Stimulated activated CD8-positive, alpha-beta memory T cell treated with anti-CD3 and anti-CD28 coated beads, Interleukin-4, amount 100 ng/mL, for 24 hours (primary cell): ENCODE measurements around the gene CCL13.
A peak's percentile ranks its signal among the peaks of the same experiment; 100 is the strongest.
"Not testable (repeated sequence)": the region's sequence is repeated elsewhere in the genome, so short reads cannot be mapped to it uniquely, and the experiment has no call there.

Experiments used
- DNase-seq: peaks from one replicate; pipeline ENCODE4 v3.0.0-alpha.2; 2020; ENCODE audit warnings: low read depth

CCL13 gene

DNA sequence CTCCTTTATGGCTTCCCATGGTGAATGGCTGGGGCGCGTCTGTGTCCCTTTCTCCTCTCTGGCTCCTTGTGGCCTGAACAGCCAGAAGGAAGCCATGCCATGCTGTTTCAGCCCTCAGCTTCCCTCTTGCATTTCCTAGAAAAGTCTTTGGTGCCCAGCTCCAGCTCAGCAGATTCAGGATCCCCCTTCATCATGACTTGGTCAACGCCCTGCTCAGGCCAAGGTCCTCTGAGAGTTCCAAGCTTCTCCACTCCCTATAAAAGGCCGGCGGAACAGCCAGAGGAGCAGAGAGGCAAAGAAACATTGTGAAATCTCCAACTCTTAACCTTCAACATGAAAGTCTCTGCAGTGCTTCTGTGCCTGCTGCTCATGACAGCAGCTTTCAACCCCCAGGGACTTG lies at the start of gene CCL13:
TSS of gene CCL13 (plus strand) at position 287 of the 400 bp plus-strand sequence. CDS start at position 334, 47 bp downstream.
- no peak for DNase-seq

DNA sequence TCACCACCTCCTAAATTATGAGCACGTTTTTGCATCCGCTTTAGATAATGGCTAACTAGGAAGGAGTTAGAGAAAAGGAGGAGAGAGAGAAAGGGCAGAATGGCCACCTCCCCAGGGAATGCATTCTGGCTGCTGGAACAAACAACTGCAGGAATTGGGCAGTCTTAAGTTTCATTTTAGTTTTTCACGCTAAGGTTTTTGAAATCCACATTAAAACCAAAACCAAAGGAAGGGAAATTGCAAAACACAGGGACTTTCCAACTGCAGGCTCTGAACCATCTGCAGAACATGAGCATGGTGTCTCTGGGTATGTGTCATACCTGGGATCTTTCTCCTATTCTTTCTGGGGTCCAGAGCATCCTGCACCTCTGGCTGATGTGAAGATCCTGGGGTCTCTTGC lies 49.2 kb upstream of the CCL13 start:
- no peak for DNase-seq

DNA sequence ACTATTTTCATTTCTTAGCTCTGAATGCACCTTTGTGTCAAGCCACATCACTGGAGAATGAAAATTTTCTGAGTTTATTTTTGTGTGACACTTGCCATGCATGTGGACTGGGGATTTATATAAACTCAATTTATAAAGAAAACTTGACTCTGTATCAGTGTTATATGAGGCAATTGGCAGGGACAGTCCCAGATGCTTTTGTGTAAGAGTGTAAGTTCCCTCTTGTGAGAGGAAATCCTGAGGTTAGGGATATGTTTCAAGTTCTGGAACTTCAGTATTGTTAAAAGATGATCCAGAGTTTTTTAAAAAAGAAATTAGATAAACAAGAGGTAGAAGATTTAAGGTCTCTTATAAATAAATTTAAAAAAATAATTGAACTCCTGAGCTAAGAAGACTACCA lies 47.9 kb upstream of the CCL13 start:
- no peak for DNase-seq

DNA sequence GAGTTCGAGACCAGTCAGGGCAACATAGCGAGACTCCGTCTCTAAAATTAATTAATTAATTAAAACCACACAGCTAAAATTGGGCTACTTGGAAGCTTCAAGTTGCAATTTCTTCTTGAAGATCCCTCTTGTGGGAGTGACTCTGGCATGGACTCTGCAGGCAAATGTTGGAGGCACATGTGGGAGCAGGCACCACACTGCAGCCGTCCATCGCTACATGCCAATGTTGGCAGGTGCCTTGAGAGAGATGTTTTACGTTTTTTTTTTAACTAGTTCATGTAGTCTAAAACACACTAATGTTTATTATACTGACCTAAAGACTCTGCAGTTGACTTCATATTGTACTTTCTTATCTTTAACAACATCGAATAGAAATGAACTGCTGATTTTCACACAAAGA lies 45.0 kb upstream of the CCL13 start:
- no peak for DNase-seq

DNA sequence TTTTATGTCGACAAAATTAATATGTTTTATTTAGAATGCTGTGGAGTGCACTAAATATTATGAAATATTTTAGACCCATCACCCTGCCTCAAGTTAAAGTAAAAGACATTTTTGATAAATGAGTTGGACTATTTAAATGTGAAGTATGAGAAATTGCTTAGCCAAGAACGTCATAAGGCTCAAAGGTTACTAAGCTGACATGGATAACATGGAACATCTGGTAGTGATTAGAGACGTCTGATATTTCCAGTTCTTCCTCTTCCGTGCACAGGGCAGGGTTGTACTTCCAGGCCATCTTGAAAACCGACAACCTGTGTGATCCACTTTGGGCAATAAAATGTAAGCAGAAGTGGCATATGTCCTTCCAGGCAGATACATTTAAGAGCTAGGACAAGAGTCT lies 44.2 kb upstream of the CCL13 start:
- DNase-seq: no peak

DNA sequence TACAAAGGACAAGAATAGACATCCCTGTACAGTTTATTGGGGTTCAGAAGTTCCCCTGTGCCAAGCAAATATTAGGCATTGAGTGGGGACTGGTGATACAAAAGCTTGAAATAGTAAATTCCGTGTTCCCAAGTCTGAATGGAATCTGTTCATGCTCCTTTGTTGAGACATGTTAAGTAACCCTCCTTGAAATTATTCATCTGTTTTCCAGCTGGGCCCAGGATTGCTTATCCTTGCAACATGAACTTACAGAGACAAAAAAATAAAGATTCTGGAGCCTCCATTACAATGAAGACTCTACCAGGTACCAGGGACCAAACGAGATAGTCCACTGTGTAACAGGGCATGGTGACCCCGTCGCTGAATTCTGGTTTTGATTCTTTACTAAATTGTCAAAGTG lies 43.1 kb upstream of the CCL13 start:
- DNase-seq: no peak

DNA sequence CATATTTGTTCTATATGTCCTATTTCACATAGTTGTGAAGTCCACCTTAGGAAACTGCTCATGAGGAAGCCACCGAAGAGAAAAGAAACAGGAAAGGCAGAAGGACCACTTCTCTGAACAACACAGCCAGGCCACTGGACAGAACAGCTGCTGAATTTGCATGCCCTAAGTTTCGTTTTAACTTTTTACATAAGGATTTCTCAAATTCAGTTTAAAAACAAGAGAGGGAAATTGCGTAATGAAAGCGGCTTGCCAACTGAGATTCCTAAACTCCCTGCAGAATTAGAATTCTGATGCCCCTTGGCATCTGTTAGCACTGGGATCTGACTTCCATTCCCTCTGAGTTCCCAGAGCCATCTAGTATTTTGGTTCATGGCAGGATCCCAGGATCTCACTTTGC lies 42.0 kb upstream of the CCL13 start:
- DNase-seq: no peak

DNA sequence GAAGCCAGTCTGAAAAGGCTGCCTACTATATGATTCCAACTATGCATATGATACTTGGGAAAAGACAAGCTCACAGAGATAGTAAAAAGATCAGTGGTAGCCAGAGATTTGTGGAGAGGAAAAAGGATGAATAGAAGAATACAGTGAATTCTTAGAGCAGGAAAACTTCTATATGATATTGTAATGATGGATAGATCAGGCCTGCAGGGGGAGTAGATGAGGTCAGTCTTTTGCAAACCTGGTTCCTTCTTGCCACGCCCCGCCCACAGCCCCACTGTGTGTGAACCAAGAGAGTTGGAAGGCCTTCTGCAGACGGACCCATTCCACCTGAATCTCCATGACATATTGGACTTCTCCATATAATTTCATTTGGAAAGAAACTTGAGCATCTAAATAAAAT lies 37.8 kb upstream of the CCL13 start:
- DNase-seq: peak; percentile 9

DNA sequence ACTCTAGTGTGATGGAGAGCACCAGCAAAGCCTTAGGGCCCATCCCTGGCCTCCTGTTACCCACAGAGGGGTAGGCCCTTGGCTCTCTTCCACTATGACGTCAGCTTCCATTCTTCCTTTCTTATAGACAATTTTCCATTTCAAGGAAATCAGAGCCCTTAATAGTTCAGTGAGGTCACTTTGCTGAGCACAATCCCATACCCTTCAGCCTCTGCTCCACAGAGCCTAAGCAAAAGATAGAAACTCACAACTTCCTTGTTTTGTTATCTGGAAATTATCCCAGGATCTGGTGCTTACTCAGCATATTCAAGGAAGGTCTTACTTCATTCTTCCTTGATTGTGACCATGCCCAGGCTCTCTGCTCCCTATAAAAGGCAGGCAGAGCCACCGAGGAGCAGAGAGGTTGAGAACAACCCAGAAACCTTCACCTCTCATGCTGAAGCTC lies 37.2 kb upstream of the CCL13 start, which contains the start of gene CCL8:
TSS of gene CCL8 (plus strand) at position 397 of the 445 bp plus-strand sequence. CDS start 67 bp downstream, outside the sequence.
- DNase-seq: no peak

DNA sequence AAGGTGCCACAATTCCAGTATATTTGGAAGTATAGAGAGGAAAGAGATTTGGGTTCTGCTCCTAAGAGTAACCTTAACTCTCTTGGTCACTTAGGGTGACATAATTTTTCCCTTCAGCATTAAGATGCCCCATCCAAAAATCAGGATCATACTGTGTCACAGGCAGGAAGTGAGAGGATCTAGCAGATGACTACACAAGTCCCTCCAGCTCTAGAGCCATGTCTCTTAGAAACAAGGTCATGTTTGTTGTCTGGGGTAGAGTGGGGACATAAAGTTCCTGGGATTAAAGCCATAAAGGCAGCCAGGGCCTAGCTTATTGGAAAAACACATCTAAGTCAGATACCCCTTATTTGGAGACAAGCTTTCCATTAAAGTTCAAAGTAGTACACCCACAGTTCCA lies 34.3 kb upstream of the CCL13 start:
- DNase-seq: no peak

DNA sequence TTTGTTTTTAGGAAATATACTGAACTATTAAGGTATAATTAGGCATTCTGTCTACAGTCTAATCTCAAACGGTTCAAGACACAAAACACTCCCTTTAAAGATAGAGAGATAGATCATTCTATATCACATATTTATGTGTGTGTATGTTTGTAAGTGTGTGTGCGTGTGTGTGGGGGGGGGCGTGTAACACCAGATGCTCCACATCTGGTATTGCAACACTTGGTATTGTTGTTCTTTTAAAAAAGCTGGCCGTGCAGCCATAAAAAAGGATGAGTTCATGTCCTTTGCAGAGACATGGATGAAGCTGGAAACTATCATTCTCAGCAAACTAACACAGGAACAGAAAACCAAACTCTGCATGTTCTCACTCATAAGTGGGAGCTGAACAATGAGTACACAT lies 28.7 kb upstream of the CCL13 start:
- DNase-seq: not testable (repeated sequence)

DNA sequence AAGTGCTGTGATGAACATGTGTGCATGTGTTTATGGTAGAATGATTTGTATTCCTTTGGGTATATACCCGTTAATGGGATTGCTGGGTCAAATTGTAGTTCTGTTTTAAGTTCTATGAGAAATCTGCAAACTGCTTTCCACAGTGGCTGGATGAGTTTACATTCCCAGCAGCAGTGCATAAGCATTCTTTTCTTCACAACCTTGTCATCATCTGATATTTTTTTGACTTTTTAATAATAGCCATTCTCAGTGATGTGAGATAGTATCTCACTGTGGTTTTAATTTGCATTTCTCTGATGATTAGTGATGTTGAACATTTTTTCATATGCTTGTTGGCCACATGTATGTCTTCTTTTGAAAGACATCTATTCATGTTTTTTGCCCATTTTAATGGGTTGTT lies 18.6 kb upstream of the CCL13 start:
- DNase-seq: no peak

DNA sequence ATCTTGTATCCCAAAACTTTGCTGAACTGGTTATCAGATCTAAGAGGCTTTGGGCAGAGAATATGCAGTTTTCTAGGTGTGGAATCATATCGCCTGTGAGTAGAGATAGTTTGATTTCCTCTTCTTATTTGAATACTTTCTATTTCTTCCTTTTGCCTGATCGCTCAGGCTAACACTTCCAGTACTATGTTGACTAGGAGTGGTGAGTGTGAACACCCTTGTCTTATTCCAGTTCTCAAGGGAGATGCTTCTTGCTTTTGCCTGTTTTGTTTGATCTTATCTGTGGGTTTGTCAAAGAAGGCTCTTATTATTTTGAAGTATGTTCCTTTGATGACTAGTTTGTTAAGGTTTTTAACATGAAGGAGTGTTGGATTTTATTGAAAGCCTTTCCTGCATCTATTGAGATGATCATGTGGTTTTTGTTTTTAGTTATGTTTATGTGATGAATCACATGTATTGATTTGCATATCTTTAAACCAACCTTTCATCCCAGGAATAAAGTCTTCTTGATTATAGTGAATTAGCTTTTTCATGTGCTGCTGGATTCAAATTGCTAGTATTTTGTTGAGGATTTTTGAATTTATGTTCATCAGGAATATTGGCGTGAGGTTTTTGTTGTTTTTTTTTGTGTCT lies 17.0 kb upstream of the CCL13 start:
- no peak for DNase-seq

DNA sequence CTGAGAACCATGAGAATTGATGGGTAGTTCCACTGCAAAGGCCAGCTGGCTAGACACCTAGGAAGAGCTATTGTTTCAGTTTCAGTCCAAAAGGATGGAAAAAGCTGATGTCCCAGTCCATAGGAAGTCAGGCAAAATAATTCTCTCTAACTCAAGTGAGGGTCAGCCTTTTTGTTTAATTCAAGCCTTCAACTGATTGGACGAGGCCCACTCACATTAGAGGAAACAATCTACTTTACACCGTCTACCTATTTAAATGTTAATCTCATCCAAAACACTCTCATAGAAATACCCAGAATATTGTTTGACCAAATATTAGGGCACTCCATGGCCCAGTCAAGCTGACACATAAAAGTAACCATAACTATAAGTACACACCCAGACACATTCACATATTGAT lies 14.4 kb upstream of the CCL13 start:
- no peak for DNase-seq

DNA sequence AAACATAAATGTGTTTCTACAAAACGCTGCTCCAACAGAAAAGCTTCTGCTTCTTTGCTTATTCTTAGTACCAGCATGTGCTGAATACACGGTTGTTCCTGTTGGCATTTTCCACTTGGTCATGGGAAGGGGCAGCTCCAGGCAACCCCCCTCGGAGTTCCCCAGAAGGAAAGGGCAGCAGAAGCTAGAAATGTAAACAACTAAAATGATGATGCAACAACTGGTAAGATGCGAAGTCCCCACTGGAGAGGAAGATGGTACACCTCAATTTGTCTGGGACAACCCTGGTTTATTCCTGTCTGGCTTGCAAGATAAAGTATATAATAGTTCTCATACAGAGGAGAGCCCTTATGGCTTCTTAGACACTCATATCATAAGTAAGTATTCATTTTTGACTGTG lies 9.2 kb upstream of the CCL13 start:
- DNase-seq: no peak

DNA sequence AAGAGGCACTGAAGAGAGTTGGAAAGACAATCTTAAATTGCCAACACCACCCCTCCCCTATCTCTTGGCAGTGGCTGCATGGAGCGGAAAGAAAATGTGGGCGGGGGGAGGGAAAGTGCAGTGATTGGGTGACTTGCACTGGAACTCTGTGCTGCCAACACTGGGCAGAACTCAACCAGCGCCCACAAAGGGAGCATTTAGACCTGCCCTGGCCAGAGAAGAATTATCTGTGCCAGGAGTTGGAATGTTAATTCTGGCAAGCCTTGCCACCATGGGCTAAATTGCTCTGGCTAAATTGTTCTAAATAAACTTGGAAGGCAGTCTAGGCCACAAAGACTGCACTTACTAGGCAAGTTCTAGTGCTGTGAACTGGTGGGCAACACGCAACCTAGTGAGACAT lies 6.5 kb upstream of the CCL13 start:
- no peak for DNase-seq

DNA sequence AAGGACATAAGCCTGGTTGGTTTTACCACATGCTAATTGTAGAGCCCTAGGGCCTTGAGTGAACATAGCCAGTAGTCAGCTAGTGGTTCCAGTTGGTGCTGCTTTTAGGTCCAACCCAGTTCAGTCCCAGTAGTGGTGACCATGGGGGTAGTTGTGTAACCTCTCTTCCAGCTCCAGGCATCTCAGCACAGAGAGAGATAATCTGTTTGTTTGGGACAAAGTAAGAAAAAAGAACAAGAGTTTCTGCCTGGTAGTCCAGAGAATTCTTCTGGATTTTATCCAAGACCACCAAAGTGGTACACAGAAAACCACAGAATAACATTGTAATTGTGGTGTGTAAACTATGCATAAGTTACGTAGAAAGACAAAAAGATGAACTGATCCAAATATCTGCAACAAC lies 5.2 kb upstream of the CCL13 start:
- DNase-seq: no peak

DNA sequence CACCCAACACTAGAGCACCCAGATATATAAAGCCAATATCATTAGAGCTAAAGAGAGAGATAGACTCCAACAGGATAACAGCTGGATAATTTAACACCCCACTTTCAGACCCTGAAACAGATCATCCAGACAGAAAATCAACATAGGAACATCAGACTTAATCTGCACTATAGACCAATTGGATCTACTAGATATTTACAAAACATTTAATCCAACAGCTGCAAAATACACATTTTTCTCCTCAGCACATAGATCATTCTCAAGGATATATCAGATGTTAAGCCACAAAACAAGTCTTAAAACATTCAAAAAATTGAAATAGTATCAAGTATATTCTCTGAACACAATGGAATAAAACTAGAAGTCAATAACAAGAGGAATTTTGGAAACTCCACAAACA lies 4.1 kb upstream of the CCL13 start:
- DNase-seq: no peak

DNA sequence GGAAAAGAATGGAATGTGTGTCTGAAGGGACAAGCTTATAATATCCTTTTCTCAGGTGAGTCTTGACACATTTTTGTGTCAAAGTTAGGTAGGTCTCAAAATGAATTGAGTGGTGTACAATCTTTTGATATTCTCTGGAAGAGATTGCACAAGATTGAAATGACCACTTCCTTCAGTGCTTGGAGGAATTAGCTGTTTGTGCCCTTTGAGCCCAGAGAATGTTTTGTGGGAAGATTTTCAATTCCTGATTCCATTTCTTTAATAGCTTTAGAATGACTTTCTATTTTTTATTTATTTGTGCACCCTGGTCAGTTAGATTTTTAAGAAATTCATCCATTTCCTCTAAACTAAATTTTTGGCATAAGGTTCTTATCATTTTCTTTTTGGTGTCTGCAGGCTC lies 1.6 kb upstream of the CCL13 start:
- DNase-seq: no peak

DNA sequence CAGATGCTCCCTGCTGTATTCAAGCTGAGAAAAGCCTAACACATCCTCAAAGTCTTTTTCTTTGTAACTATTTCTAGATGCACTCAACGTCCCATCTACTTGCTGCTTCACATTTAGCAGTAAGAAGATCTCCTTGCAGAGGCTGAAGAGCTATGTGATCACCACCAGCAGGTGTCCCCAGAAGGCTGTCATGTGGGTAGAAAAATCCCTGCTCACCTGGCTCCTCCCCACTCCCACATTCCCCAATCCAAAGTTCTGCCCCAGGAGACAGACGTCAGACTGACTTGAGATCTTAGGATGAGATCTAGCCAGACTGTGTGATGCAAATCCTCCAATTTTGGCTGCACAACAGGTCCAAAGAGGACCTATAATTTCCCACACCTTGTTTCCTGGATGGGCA lies 1.1 kb downstream of the CCL13 start:
- DNase-seq: no peak

DNA sequence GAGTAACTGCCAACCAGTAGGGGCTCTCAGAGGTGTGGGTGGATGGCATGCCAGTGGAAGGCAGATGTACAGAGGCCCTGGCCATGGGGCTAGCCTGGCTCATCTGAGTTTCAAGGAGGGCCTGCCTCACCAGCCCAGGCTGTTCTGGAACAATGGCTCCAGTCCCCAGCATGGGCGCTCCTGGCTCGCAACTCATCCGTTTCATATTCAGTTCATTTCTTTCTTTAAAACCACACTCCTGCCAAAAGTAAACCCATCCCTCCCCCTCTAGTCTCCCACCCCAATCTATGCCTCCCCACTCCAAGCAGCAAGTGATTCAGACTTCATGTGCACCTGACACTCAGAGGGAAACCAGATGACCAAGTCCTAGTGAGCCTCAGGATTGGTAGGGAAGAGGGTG lies 2.4 kb downstream of the CCL13 start:
- no peak for DNase-seq

DNA sequence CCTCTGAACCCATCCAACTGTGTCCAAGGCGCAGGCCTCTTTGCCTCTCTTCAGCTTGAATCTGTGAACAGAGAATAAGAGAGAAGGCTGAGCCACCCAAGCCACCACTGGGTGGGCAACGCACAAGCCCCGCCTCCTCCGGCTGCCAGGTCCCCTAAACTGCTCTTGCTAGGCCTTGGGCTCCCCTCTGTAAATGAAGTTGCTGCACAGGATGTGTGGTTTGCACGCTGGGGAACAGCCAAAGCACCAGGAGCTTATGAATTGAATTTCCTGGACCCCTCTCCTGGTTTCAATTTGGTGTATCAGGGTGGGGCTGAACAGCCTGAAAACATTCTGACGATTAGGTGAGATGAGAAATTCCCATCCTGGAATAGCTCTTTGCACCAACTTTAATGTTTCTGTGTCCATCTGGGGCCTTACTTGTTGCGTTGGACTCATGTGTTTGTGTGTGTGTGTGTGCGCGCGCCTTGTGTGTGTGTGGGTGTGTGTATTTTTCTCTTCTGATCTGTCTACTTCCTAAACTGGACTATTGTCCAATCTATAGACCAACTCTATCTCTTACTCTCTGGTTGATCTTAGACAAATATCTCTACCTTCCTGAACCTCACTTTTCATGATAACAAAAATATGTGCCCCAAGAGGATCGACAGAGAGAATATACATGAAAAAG lies 4.5 kb downstream of the CCL13 start:
- DNase-seq: no peak

DNA sequence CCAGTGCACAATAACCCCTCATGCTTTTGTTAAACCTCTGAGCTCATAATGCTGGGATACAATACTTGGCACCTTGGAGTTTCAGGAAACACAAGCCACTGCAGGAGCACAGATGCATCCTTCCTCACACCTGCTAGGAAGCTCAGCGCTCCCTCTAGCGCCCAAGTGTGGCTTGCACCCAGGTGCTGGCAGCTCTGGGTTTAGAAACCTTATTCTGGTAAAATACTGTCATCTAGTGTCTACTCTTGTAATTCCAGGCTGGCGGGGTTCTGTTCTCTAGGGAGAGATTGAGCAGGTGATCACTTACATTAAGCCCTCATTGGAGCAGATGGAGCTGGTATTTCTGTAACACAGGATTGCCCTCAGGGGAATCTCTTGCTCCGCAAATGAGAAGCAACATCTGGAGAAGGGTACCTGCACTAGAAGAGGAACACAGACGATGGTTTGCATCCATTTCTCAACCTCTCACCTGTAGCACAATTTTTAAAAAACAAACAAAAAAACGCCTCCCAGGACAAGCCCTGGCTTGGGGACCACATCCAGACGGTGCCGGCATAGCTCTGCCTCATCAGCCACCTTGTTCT lies 5.3 kb downstream of the CCL13 start:
- DNase-seq: peak; percentile 65
